Caki2 (cell line): ENCODE measurements around the gene MASTL. TPM values are rescaled to one million over a fixed set of nuclear protein-coding genes. Genes with fewer than 3 reads are reported as not detected.
"Not testable (repeated sequence)": the region's sequence is repeated elsewhere in the genome, so short reads cannot be mapped to it uniquely, and the experiment has no call there.

Source experiments
- DNase-seq: peaks from one replicate; pipeline ENCODE4 v3.0.0-alpha.2; 2015; ENCODE audit warnings: low read depth
- in situ Hi-C: cut with HindIII; loops from 2 replicates; pipeline ENCODE4 v1.10.0; 2016; ENCODE audit warnings: low sequenced_read_pairs, low pct_unique_long_range_greater_than_20kb, mixed read lengths
- total RNA-seq: library from RNA; depleted of rRNA; stranded (reverse); fragments of >200 nt; shearing (Covaris generic); gene quantifications from 2 replicates; pipeline ENCODE4 v1.2.3, GENCODE V29; 2014; ENCODE audit warnings: low replicate concordance; rRNA removed

The MASTL gene
- total RNA-seq: 16.2 and 34.5 TPM in 2 replicates

DNA sequence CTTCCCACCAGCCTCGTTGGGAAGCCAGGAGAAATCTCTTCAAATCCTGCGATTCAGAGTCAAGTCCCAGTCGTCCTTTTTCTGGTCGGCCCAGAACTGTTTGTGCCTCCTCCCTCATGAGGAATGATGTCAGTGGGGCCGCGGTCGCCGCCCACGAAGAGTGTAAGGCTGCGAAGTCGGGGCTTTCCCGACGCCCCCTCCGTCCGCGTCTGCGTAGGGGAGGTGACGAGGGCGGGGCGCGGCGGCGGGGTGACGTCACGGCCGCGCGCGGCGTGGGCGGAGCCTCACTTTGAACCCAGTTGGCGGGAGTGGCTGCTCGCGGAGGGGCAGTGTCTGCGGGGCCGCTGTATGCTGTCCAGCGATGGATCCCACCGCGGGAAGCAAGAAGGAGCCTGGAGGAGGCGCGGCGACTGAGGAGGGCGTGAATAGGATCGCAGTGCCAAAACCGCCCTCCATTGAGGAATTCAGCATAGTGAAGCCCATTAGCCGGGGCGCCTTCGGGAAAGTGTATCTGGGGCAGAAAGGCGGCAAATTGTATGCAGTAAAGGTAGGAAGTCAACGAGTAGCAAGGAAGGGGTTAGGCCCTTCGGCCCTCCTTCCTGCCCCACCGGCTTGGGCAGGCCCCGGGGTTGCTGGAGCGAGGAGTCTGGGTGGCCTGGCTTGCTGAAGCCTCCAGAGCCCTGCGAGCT, at the start of gene MASTL:
Gene MASTL, plus strand, starts transcription at position 287 of the 689 bp plus-strand sequence. Its CDS starts 75 bp downstream, at position 362.
- in situ Hi-C loops: no loop called here
- peak; percentile 98 for DNase-seq

DNA sequence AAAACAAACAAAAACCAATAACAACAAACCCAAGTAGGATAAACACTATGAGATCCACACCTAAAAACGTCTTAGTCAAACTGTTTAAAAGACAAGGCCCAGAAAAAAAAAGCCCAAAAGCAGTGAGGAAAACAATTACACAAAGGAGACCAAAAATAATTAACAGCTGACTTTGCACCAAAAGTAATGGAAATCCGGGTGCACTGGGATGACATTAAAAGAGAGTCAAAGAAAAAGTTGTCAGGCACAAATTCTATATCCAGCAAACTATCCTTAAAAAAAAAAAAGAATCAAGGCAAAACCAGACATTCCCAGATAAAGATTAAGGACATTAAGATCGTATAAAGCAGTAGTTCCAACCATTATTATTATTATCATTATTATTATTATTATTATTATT, 47.0 kb upstream of the MASTL start:
- in situ Hi-C loops: no loop called here
- DNase-seq: no peak

DNA sequence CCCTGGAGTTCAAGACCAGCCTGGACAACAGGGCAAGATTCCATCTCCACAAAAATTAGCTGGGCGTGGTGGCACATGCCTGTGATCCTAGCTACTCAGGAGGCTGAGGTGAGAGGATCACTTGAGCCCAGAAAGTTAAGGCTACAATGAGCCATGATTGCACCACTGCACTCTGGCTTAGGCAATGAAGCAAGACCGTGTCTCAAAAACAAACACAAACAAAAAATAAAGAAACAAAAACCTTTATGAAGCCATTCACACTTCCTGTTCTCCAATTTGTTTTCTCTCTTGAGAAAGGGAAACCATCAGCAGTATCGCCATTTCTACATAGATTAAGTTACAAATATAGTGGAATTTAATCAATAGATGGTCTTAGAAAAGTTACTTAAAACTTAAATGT, 20.8 kb upstream of the MASTL start:
- in situ Hi-C loops: no loop called here
- no peak for DNase-seq

DNA sequence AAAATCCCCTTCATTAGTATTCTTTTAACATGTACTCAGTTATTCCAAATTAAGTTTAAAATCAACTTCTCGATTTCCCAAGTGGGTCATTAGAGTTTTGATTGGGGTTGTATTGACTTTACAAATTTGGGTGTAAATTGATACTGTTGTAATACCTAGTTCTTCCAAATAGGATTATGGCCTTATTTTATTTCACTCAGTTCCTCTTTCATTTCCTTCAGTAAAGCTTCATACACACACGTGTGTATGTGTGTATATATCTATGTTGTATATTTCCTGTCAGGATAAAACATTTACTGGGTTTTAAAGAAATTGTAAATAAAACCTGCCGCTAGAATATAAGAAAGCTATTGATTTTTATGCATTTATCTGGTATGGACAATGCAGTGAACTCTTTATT, 16.9 kb upstream of the MASTL start:
- DNase-seq: no peak
- in situ Hi-C loops: no loop called here

DNA sequence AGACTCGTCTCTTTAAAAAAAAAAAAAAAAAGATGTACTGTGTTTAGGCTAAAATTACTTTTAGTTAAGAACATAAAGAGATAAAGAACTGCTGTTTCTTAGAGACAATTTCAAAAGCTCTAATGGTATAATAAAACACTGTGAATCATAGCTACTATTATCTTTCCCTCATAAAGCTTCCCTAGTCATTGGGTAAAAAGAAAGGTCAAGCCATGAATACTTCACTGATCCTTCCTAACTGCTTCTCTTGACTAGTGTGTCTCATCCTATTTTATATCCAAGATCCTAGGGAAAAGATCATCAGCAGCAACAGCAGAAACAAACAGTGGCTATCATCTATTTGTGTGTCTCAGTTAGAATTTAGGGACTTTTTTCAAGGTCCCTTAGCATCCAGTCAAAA, 11.5 kb upstream of the MASTL start:
- in situ Hi-C loops: no loop called here
- no peak for DNase-seq

DNA sequence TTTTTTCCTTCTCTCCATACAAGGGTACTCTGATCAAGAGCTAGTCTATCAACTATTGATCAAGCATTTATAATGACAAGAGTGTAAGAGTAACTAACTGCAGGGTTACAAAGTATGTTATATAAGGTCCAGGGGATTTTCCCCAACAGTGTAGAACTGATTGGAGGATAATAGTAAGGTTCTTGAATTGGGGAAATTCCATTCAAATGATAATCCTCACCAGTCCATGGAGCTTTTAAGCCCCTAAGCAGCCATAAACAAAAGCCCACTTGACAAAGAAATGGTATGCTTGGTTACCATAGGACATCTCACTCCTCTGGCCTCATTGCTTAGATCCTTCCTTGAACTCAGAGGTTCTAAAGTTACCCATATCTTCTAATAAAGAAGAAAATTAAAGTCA, 9.2 kb upstream of the MASTL start:
- in situ Hi-C loops: no loop called here
- DNase-seq: no peak

DNA sequence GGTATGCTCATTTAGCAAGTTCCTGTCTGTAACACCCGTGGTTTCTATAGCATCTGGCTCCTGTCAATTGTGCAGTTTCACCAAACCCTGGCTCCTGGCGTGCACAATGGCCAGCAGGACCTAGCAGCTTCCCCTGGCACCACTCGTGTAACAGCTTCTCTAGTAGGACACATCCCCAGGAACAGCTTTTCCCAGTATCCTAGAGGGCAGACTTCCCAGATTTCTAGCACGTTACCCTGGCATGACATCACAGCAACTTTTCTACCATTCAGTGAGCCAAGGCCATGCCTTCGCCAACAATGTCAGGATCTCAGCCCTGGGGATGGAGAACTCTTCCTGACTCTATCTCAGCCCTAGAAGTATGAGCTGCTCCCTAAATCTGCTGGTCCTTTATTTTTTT, 7.5 kb upstream of the MASTL start:
- in situ Hi-C loops: no loop called here
- no peak for DNase-seq

DNA sequence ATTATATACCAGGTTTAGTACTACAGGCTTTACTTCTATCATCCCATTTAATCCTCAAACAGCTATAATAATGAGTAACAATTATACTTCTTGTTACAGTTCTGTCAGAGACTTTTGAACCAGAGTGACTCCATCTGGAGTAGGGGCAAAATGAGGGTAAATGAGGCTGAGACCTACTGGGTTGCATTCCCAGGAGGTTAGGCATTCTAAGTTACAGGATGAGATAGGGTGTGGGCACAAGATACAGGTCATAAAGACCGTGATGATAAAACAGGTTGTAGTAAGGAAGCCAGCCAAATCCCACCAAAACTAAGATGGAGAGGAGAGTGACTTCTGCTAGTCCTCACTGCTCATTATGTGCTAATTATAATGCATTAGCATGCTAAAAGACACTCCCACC, 4.9 kb upstream of the MASTL start:
- DNase-seq: no peak
- in situ Hi-C loops: no loop called here

DNA sequence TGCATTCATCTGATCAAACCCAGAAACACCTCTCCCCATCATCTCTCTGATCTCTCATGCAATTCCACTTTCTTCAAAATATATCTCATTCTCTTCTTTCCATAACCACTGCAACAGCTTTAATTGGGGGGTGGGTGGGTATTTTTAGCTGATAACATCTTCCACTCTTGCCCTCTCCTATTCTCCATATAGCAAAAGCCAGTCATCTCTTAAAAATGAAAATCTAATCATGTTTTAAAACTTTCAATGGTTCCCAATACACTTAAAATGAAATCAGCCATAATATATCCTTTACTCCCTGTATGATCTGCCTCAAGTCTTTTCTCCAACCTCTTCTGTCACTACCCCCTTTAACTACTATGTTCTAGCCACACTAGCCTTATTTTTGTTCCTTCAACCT, 2.5 kb upstream of the MASTL start:
- no peak for DNase-seq
- in situ Hi-C loops: no loop called here

DNA sequence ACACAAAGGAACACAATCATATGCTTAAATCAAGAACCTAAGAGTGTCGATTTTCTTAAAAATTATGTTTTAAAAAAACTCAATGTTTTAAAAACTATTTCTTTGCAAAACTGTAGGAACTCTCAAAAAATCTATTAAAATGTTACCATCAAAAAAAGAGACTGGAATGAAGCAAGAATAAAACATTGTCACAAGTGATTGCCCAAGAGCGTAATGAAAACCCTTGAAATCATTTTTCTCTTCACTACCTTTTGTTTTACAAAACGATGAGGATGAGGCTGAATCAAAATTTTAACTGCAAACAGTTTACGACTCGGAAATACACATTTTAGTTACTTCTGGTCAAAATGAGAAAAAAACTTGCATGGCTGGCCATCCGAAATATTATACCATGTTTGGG, 1.8 kb upstream of the MASTL start:
- in situ Hi-C loops: no loop called here
- no peak for DNase-seq

DNA sequence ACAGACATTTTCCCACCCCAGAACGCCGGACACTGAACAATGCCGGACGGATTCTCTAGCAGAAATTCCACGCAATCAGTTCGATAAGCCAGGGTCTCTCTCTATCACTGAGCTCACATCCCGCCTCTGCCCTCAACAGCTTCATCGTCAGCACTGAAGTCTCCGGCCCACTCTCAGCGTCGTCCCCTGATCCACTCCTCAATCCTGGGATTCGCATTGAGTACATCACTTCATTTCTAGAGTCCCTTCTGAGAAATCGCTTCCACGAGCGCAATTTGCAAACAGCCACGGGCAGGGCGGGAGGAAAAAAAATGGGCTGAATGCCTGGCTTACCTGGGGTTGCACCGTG, 1.3 kb upstream of the MASTL start:
- no peak for DNase-seq
- in situ Hi-C loops: no loop called here

DNA sequence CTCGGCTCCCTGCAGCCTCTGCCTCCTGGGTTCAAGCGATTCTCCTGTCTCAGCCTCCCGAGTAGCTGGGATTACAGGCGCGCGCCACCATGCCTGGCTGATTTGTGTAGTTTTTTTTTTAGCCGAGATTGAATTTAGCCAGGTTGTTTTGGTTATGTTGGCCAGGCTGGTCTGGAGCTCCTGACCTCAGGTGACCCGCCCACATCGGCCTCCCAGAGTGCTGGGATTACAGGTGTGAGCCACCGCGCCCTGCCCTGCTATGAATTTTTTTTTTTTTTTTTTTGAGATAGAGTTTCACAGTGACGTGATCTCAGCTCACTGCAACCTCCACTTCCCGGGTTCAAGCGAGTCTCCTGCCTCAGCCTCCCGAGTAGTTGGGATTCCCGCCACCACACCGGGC, 1.4 kb downstream of the MASTL start:
- in situ Hi-C loops: not testable (repeated sequence)
- peak; percentile 38 for DNase-seq

DNA sequence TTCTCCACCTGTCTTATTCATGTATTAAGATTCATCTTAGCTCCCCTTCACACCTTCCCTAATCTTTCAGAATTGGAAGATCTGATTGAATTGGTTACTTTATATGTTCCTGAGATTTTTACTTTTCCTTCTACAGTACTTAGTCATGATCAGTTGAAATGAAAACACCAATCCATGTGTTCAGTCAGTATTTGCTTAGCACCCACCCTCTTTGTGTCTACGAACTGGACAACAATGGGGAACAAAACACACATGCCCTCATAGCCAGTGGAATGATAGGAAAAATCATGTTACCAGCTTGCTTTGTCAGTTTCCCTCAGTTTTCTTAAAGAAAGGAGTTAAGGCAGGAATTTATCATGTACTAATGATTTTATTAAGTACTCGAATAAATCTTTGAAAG, 2.0 kb downstream of the MASTL start:
- peak; percentile 13 for DNase-seq
- in situ Hi-C loops: no loop called here

DNA sequence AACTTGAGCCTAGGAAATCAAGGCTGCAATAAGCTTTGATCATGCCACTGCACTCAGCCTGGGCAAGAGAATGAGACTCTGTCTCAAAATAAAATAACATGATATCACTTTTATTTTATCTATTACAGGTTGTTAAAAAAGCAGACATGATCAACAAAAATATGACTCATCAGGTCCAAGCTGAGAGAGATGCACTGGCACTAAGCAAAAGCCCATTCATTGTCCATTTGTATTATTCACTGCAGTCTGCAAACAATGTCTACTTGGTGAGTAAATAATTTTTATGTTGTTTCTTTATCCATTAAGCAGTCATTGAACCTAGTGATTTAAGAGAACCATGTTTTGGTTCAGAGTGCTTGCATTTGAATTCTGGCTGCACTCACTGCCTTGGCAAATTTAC, 3.3 kb downstream of the MASTL start:
- in situ Hi-C loops: no loop called here
- peak; percentile 11 for DNase-seq

DNA sequence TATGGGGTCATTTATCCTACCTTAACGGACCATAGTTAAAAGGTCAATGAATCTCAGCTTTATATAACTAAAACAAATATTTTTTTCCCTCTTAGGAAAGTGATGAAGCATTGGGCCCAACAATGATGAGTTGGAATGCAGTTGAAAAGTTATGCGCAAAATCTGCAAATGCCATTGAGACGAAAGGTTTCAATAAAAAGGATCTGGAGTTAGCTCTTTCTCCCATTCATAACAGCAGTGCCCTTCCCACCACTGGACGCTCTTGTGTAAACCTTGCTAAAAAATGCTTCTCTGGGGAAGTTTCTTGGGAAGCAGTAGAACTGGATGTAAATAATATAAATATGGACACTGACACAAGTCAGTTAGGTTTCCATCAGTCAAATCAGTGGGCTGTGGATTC, 14.7 kb downstream of the MASTL start:
- in situ Hi-C loops: no loop called here
- DNase-seq: no peak

DNA sequence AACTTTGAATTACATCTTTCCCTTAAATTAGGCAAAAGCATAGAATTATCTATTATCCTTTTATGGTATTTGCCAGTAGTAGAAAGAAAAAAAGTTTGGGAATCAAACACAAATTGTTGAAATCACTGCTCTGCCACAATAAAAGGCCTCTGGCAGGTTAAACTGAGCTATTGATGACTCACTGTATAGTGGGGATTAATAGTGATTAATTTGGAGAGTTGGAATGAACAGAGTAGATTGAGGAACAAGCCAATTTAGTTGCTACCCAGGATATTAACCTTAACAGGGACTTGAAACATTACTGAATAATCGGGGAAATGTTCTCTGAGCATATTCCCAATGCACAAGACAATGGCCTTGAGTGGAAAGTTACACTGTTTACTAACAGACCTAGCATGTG, 33.1 kb downstream of the MASTL start:
- in situ Hi-C loops: no loop called here
- no peak for DNase-seq

DNA sequence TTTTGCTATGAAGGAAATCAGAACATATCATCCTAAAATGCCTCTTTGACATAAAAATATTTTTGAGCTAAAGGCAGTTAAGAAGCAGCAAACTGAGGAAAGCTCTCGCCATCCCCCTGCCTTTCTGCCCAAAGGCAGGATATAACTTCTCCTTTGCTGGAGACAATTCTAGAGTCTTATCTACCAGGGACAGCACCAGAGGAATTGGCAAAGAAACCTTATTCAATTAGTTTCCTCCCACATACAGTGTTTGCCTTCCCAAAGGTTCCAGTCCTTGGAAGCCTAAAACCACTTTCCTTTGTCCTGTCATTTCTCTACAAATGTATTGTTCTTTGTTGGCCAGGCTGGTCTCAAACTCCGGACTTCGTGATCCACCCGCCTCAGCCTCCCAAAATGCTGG, 33.7 kb downstream of the MASTL start:
- in situ Hi-C loops: no loop called here
- DNase-seq: no peak

DNA sequence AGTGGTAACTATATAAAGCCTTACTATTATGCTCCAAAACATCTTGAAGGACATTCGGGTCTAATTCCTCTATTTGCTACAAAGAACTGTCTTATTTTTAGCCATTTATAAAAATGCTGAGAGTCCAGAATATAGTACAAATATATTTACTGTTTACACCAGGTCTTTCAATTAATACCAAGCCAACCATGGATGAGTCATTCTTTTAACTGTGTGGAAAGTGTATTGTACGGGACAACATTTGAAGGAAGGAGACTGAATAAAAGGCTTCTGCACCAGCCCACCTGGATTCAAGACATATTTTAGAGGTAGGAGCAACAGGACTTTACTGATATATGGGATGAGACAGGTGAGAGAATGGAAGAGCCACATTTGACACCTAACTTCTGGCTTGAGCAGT, 35.4 kb downstream of the MASTL start:
- DNase-seq: no peak
- in situ Hi-C loops: no loop called here

DNA sequence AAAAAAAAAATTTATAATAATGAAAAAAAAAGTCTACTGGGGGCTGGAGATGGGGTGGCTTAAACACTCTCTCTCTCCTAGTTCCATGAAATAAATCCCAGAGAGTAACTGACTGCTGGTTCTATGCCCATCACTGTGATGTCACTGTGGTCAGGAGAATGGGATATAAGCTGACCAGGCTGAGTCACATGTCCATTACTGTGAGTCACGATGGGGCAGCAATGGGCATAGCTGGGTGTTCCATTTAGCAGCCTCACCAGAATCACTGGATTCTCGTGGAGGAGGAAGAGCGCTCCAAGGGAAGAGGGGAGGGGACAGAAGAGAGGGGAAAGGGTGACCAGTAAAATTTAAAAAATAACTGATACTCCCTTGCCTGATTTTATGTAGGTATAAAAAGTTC, 37.1 kb downstream of the MASTL start:
- DNase-seq: peak; percentile 94
- in situ Hi-C loops: no loop called here

DNA sequence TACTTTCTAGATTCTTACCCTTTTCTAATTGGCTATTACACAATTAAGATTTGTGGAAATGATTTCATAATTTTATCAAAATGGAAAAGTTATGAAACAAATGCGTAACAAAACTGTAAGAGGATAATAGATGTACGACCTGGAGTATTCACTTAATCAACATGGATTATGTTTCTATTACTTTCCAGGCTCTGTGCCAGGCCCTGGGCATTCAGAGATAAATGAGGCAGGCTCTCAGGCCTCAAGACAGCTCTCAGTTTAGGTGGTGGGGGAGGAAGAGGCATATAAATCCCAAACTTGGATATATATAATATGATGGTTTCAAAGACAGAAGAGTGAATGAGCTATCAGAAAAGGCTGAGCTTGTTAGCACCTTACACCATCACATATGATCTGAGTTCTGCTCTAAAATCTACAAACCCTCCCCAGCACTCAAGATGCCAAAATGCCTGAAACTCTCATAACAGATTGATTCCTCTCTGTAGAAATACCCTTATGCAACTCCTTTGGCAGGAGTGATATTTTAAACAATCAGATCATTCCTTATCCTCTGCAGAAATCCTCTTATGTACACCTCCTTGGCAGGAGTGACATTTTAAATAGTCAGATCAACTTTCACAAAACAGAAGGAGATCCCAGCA, 42.9 kb downstream of the MASTL start:
- no peak for DNase-seq
- in situ Hi-C loops: no loop called here
